ENCODE data around the gene UBN2. TPM values are rescaled to one million over a fixed set of nuclear protein-coding genes. Genes with fewer than 3 reads are reported as not detected.
A peak's percentile ranks its signal among the peaks of the same experiment; 100 is the strongest.

The UBN2 gene
- total and polyA plus RNA-seq, 2 of the 13 experiments (the other 11 are each of a cell fraction or from before 2014, with no cell fraction given) = 5.6 to 5.7 TPM

GRCh38 chr7:139341058-139341775 lies 110.2 kb downstream of the UBN2 start, which contains the start of gene FMC1 (continued):
- TF ChIP-seq MLXIP (CRISPR knock-in tag; IDR thresholded peaks at IDR 0.05; ENCODE audit: borderline replicate concordance) (no peak; the same call in 1 of the 2 replicates), EED (CRISPR knock-in tag; IDR thresholded peaks at IDR 0.05) (peak; percentile 58; the same call in 1 of the 2 replicates), HMGA1 (CRISPR knock-in tag; conservative IDR thresholded peaks at IDR 0.05) (no peak), ZFP36 (IDR thresholded peaks at IDR 0.05; ENCODE audit: borderline replicate concordance, low read depth, low read length, partially characterized antibody) (no peak), ZNF180 (CRISPR knock-in tag; IDR thresholded peaks at IDR 0.05; ENCODE audit: borderline replicate concordance, low read depth) (no peak), GLMP (CRISPR knock-in tag; IDR thresholded peaks at IDR 0.05; ENCODE audit: borderline replicate concordance) (no peak), EZH2 (conservative IDR thresholded peaks at IDR 0.05; ENCODE audit: low read depth, low read length) (no peak), GABPA (IDR thresholded peaks at IDR 0.05; ENCODE audit: low read depth, low read length) (no peak), GABPA (CRISPR knock-in tag; IDR thresholded peaks at IDR 0.05; ENCODE audit: low read depth) (no peak; the same call in 1 of the 2 replicates), PAWR (CRISPR knock-in tag; IDR thresholded peaks at IDR 0.05; ENCODE audit: borderline replicate concordance) (no peak), CENPT (CRISPR knock-in tag; IDR thresholded peaks at IDR 0.05; ENCODE audit: low read depth) (no peak), FOXJ3 (CRISPR knock-in tag; IDR thresholded peaks at IDR 0.05; ENCODE audit: borderline replicate concordance) (no peak), RCOR2 (CRISPR knock-in tag; IDR thresholded peaks at IDR 0.05) (no peak), EP300 (IDR thresholded peaks at IDR 0.05; ENCODE audit: low read depth in 2 of 2, low read length in 2 of 2) (peak in 1 of 2 experiments; percentile 3; a peak in 1 of 4 replicates), EP300 (CRISPR knock-in tag; IDR thresholded peaks at IDR 0.05; ENCODE audit: borderline replicate concordance) (no peak), ZNF704 (CRISPR knock-in tag; IDR thresholded peaks at IDR 0.05; ENCODE audit: borderline replicate concordance) (no peak), CENPBD1 (CRISPR knock-in tag; IDR thresholded peaks at IDR 0.05; ENCODE audit: borderline replicate concordance, low read depth) (no peak; the same call in 1 of the 2 replicates), MIER2 (CRISPR knock-in tag; IDR thresholded peaks at IDR 0.05) (no peak), ZNF777 (CRISPR knock-in tag; IDR thresholded peaks at IDR 0.05) (no peak), MED8 (CRISPR knock-in tag; IDR thresholded peaks at IDR 0.05; ENCODE audit: insufficient replicate concordance) (peak; percentile 54), THYN1 (CRISPR knock-in tag; IDR thresholded peaks at IDR 0.05; ENCODE audit: borderline replicate concordance, low read depth) (no peak), IKZF4 (CRISPR knock-in tag; IDR thresholded peaks at IDR 0.05; ENCODE audit: borderline replicate concordance, low read depth, not compliant biosample characterization) (no peak), ATAD3A (CRISPR knock-in tag; IDR thresholded peaks at IDR 0.05) (no peak), ZNF232 (CRISPR knock-in tag; IDR thresholded peaks at IDR 0.05; ENCODE audit: borderline replicate concordance) (peak; percentile 75; the same call in 1 of the 2 replicates), ZNF776 (CRISPR knock-in tag; IDR thresholded peaks at IDR 0.05) (peak; percentile 26; the same call in 1 of the 2 replicates)
